Stimulated activated CD8-positive, alpha-beta memory T cell treated with anti-CD3 and anti-CD28 coated beads, Interleukin-7, amount 100 ng/mL, for 48 hours (primary cell): ENCODE measurements around the gene METTL22.

Source experiments
- DNase-seq, 2 donors: peaks; one replicate each; pipeline ENCODE4 v3.0.0-alpha.2; 2020; ENCODE audit warnings: low read depth in 1 of 2; ENCODE audit errors: extremely low read depth in 1 of 2

METTL22 gene

GRCh38 chr16:8591451-8591850, 30.0 kb upstream of the METTL22 start:
- no peak for DNase-seq

- no peak for DNase-seq
Observed at GRCh38 chr16:8594149-8594666, 27.3 kb upstream of the METTL22 start.

- DNase-seq, result no peak
Observed at GRCh38 chr16:8595783-8596182, 25.7 kb upstream of the METTL22 start.

GRCh38 chr16:8596581-8596980, 24.9 kb upstream of the METTL22 start:
- no peak for DNase-seq

- no peak for DNase-seq
Observed at GRCh38 chr16:8600144-8600775, 21.2 kb upstream of the METTL22 start.

- DNase-seq, result no peak
Observed at GRCh38 chr16:8605554-8605953, 15.9 kb upstream of the METTL22 start.

- no peak for DNase-seq
Observed at GRCh38 chr16:8607214-8607613, 14.3 kb upstream of the METTL22 start.

GRCh38 chr16:8611122-8611521, 10.4 kb upstream of the METTL22 start:
- DNase-seq, result no peak

GRCh38 chr16:8611886-8612600, 9.5 kb upstream of the METTL22 start:
- DNase-seq, result no peak

- no peak for DNase-seq
Observed at GRCh38 chr16:8614435-8615029, 7.0 kb upstream of the METTL22 start.

GRCh38 chr16:8619671-8620370, 1.7 kb upstream of the METTL22 start:
- DNase-seq, result no peak

- DNase-seq, result no peak
Observed at GRCh38 chr16:8620535-8620934, 963 bp upstream of the METTL22 start.

GRCh38 chr16:8621222-8621571, 301 bp upstream of the METTL22 start:
- no peak for DNase-seq

GRCh38 chr16:8622315-8622656, 788 bp downstream of the METTL22 start:
- no peak for DNase-seq

GRCh38 chr16:8623634-8624033, 2.1 kb downstream of the METTL22 start:
- no peak for DNase-seq

GRCh38 chr16:8625491-8626087, 4.1 kb downstream of the METTL22 start:
- DNase-seq, result no peak

GRCh38 chr16:8626946-8627345, 5.4 kb downstream of the METTL22 start:
- no peak for DNase-seq

- DNase-seq, result no peak
Observed at GRCh38 chr16:8627456-8627855, 6.0 kb downstream of the METTL22 start.

- no peak for DNase-seq
Observed at GRCh38 chr16:8628981-8629725, 7.7 kb downstream of the METTL22 start.

- DNase-seq, result no peak
Observed at GRCh38 chr16:8630255-8630953, 8.9 kb downstream of the METTL22 start.
